ENCODE results near the gene CFAP20DC.
A peak's percentile ranks its signal among the peaks of the same experiment; 100 is the strongest.
"Not testable (repeated sequence)": the region's sequence is repeated elsewhere in the genome, so short reads cannot be mapped to it uniquely, and the experiment has no call there.

CFAP20DC gene

GRCh38 chr3:58864480-58864879 lies 185.3 kb downstream of the CFAP20DC start:
- H3K36me3 ChIP-seq (ENCODE audit: insufficient read depth, low read depth, low read length): no peaks in the 10 kb centered on the region
- H3K4me1 ChIP-seq (ENCODE audit: insufficient read depth, low read length): peaks cover 31% of the 10 kb centered on the region; the same call in 1 of the 2 replicates
- no peak overlapping the region for H3K9ac ChIP-seq (ENCODE audit: low read depth, low read length)
- no peaks in the 10 kb centered on the region for H3K27me3 ChIP-seq (ENCODE audit: insufficient read depth, low read length)
- H3K9me3 ChIP-seq (ENCODE audit: insufficient read depth, low read depth, low read length): no peaks in the 10 kb centered on the region
- H3K4me3 ChIP-seq (ENCODE audit: low read length): no peak overlapping the region
- no peak overlapping the region for H3K27ac ChIP-seq (ENCODE audit: low read length)

DNA sequence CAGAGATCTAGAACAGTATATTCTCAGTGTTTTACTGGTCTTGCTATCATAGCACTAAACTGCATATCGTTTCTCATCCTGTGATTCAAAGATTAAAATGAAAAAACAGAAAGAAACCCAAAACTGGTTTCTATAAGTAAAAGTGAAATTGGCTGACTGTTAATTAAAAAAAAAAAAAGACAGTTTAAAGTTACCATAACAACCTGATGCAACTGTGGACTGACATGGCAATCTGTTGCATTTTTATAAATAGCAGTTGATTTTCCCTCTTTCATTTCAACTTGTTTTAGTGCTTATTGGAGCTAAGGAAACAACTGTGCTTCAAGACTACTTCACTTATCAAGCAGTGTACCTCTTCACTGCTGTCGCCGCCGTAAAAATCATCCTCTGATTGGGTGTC lies 186.6 kb downstream of the CFAP20DC start:
- Histone ChIP-seq H3K36me3 (ENCODE audit: insufficient read depth, low read depth, low read length) (no peaks in the 10 kb centered on the region), H3K9ac (ENCODE audit: low read depth, low read length) (no peak overlapping the region), H3K9me3 (ENCODE audit: insufficient read depth, low read depth, low read length) (no peaks in the 10 kb centered on the region), H3K27ac (ENCODE audit: low read length) (no peak overlapping the region), H3K4me3 (ENCODE audit: low read length) (no peak overlapping the region), H3K27me3 (ENCODE audit: insufficient read depth, low read length) (no peaks in the 10 kb centered on the region), H3K4me1 (ENCODE audit: insufficient read depth, low read length) (peaks cover 31% of the 10 kb centered on the region; the same call in 1 of the 2 replicates)

GRCh38 chr3:58861551-58861950 lies 188.3 kb downstream of the CFAP20DC start:
- Histone ChIP-seq H3K9me3 (ENCODE audit: insufficient read depth, low read depth, low read length) (no peaks in the 10 kb centered on the region), H3K27ac (ENCODE audit: low read length) (no peak overlapping the region), H3K4me1 (ENCODE audit: insufficient read depth, low read length) (peaks cover 19% of the 10 kb centered on the region; the same call in 1 of the 2 replicates), H3K9ac (ENCODE audit: low read depth, low read length) (no peak overlapping the region), H3K27me3 (ENCODE audit: insufficient read depth, low read length) (no peaks in the 10 kb centered on the region), H3K4me3 (ENCODE audit: low read length) (no peak overlapping the region), H3K36me3 (ENCODE audit: insufficient read depth, low read depth, low read length) (no peaks in the 10 kb centered on the region)

- no peak overlapping the region for H3K27ac ChIP-seq (ENCODE audit: low read length)
- H3K36me3 ChIP-seq (ENCODE audit: insufficient read depth, low read depth, low read length): no peaks in the 10 kb centered on the region
- H3K9ac ChIP-seq (ENCODE audit: low read depth, low read length): no peak overlapping the region
- no peaks in the 10 kb centered on the region for H3K27me3 ChIP-seq (ENCODE audit: insufficient read depth, low read length)
- H3K4me3 ChIP-seq (ENCODE audit: low read length): no peak overlapping the region
- H3K4me1 ChIP-seq (ENCODE audit: insufficient read depth, low read length): no peaks in the 10 kb centered on the region
- H3K9me3 ChIP-seq (ENCODE audit: insufficient read depth, low read depth, low read length): no peaks in the 10 kb centered on the region
These were observed 191.7 kb downstream of the CFAP20DC start for GRCh38 chr3:58858126-58858525.

DNA sequence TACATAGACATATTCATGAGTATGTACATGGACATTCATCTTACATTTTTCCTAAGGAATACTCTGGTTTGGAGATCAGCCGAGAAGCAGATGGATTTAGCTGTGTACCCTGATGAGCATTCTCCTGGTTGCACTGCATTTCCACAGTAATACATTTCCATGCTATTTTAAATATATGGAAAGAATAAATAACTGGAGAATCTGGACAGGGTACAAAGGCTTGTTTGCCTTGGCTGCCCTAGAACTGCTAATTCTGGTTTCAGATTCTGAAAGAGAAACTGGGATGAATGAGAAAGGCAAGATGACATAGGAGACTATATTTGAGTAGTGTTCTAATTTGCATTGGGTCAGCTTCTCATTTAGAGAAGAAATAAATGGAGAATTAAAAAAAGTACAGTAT lies 192.4 kb downstream of the CFAP20DC start:
- no peak overlapping the region for H3K9ac ChIP-seq (ENCODE audit: low read depth, low read length)
- no peaks in the 10 kb centered on the region for H3K4me1 ChIP-seq (ENCODE audit: insufficient read depth, low read length)
- H3K9me3 ChIP-seq (ENCODE audit: insufficient read depth, low read depth, low read length): no peaks in the 10 kb centered on the region
- no peak overlapping the region for H3K27ac ChIP-seq (ENCODE audit: low read length)
- H3K36me3 ChIP-seq (ENCODE audit: insufficient read depth, low read depth, low read length): no peaks in the 10 kb centered on the region
- H3K4me3 ChIP-seq (ENCODE audit: low read length): no peak overlapping the region
- no peaks in the 10 kb centered on the region for H3K27me3 ChIP-seq (ENCODE audit: insufficient read depth, low read length)

DNA sequence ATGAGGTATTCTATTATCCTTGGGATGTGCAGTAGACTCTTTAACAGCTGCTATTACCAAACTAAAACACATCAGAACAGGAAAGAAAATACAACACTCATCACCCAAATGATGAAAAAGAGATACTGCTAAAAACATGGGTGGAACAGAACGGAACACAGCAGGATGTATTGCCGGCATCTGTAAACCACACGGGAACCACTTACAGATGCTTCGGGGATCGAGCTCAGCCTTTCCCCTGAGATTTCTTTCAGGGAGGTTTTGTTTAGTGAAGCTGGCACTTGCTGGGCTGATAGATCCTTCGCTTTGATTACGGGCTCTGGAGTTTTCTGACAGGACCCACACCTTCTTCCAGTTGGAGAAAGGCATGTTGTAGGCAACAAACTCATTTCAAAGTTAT lies 201.0 kb downstream of the CFAP20DC start:
- Histone ChIP-seq H3K27ac (ENCODE audit: low read length) (no peak overlapping the region), H3K4me3 (ENCODE audit: low read length) (no peak overlapping the region), H3K36me3 (ENCODE audit: insufficient read depth, low read depth, low read length) (no peaks in the 10 kb centered on the region), H3K4me1 (ENCODE audit: insufficient read depth, low read length) (no peaks in the 10 kb centered on the region), H3K9ac (ENCODE audit: low read depth, low read length) (no peak overlapping the region), H3K9me3 (ENCODE audit: insufficient read depth, low read depth, low read length) (no peaks in the 10 kb centered on the region), H3K27me3 (ENCODE audit: insufficient read depth, low read length) (no peaks in the 10 kb centered on the region)

DNA sequence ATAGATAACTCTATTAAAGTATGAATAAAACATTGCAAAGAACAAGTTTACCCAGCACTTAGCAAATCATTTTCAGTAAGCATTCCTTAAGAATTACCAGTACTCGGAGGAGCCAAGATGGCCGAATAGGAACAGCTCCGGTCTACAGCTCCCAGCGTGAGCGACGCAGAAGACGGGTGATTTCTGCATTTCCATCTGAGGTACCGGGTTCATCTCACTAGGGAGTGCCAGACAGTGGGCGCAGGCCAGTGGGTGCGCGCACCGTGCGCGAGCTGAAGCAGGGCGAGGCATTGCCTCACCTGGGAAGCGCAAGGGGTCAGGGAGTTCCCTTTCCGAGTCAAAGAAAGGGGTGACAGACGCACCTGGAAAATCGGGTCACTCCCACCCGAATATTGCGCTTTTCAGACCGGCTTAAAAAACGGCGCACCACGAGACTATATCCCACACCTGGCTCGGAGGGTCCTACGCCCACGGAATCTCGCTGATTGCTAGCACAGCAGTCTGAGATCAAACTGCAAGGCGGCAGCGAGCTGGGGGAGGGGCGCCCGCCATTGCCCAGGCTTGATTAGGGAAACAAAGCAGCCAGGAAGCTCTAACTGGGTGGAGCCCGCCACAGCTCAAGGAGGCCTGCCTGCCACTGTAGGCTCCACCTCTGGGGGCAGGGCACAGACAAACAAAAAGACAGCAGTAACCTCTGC lies 207.6 kb downstream of the CFAP20DC start:
- not testable (repeated sequence) for H3K9ac ChIP-seq (ENCODE audit: low read depth, low read length); H3K4me1 ChIP-seq (ENCODE audit: insufficient read depth, low read length); H3K27me3 ChIP-seq (ENCODE audit: insufficient read depth, low read length); H3K36me3 ChIP-seq (ENCODE audit: insufficient read depth, low read depth, low read length); H3K9me3 ChIP-seq (ENCODE audit: insufficient read depth, low read depth, low read length); H3K27ac ChIP-seq (ENCODE audit: low read length)
- peak overlapping the region; percentile 56 for H3K4me3 ChIP-seq (ENCODE audit: low read length)

GRCh38 chr3:58840949-58841348 lies 208.9 kb downstream of the CFAP20DC start:
- no peak overlapping the region for H3K9ac ChIP-seq (ENCODE audit: low read depth, low read length)
- no peaks in the 10 kb centered on the region for H3K9me3 ChIP-seq (ENCODE audit: insufficient read depth, low read depth, low read length)
- H3K27me3 ChIP-seq (ENCODE audit: insufficient read depth, low read length): no peaks in the 10 kb centered on the region
- H3K4me3 ChIP-seq (ENCODE audit: low read length): 0 out of 2 replicates have a peak overlapping the region, but pooled peaks have one; percentile 24
- H3K4me1 ChIP-seq (ENCODE audit: insufficient read depth, low read length): no peaks in the 10 kb centered on the region
- H3K36me3 ChIP-seq (ENCODE audit: insufficient read depth, low read depth, low read length): no peaks in the 10 kb centered on the region
- no peak overlapping the region for H3K27ac ChIP-seq (ENCODE audit: low read length)

- H3K27ac ChIP-seq (ENCODE audit: low read length): no peak overlapping the region
- H3K4me1 ChIP-seq (ENCODE audit: insufficient read depth, low read length): no peaks in the 10 kb centered on the region
- no peaks in the 10 kb centered on the region for H3K9me3 ChIP-seq (ENCODE audit: insufficient read depth, low read depth, low read length)
- no peak overlapping the region for H3K4me3 ChIP-seq (ENCODE audit: low read length)
- no peaks in the 10 kb centered on the region for H3K27me3 ChIP-seq (ENCODE audit: insufficient read depth, low read length)
- no peaks in the 10 kb centered on the region for H3K36me3 ChIP-seq (ENCODE audit: insufficient read depth, low read depth, low read length)
- no peak overlapping the region for H3K9ac ChIP-seq (ENCODE audit: low read depth, low read length)
These were observed 209.9 kb downstream of the CFAP20DC start for GRCh38 chr3:58839964-58840363.

DNA sequence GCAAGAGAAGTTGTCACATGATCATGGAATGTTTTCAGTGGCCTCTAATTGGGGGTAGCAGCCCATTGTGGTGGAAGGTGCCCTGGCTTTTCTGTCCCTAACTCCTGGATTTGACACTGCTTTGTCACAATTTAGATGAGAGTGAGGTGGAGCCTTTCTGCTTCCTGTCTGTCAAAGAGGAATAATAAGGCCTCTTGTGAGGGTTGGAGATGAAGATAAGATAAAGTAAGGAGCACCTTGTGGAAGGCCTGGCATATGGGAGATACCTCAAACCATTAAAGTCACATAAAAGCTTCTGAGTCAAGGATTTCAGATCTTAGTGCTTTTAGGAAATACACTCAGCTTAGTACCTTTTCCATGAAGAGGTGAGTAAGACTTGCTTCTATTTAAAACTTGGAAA lies 210.6 kb downstream of the CFAP20DC start:
- H3K4me1 ChIP-seq (ENCODE audit: insufficient read depth, low read length): no peaks in the 10 kb centered on the region

GRCh38 chr3:58837856-58838255 lies 212.0 kb downstream of the CFAP20DC start:
- Histone ChIP-seq H3K36me3 (ENCODE audit: insufficient read depth, low read depth, low read length) (no peaks in the 10 kb centered on the region), H3K4me1 (ENCODE audit: insufficient read depth, low read length) (no peaks in the 10 kb centered on the region), H3K4me3 (ENCODE audit: low read length) (no peak overlapping the region), H3K9ac (ENCODE audit: low read depth, low read length) (no peak overlapping the region), H3K9me3 (ENCODE audit: insufficient read depth, low read depth, low read length) (no peaks in the 10 kb centered on the region), H3K27me3 (ENCODE audit: insufficient read depth, low read length) (no peaks in the 10 kb centered on the region), H3K27ac (ENCODE audit: low read length) (no peak overlapping the region)

More for the DNA sequence above, 210.6 kb downstream of the CFAP20DC start:
- no peaks in the 10 kb centered on the region for H3K9me3 ChIP-seq (ENCODE audit: insufficient read depth, low read depth, low read length)
- no peaks in the 10 kb centered on the region for H3K36me3 ChIP-seq (ENCODE audit: insufficient read depth, low read depth, low read length)
- H3K4me3 ChIP-seq (ENCODE audit: low read length): no peak overlapping the region
- H3K27ac ChIP-seq (ENCODE audit: low read length): no peak overlapping the region
- H3K9ac ChIP-seq (ENCODE audit: low read depth, low read length): no peak overlapping the region
- no peaks in the 10 kb centered on the region for H3K27me3 ChIP-seq (ENCODE audit: insufficient read depth, low read length)

GRCh38 chr3:58837141-58837843 lies 212.5 kb downstream of the CFAP20DC start:
- H3K9me3 ChIP-seq (ENCODE audit: insufficient read depth, low read depth, low read length): no peaks in the 10 kb centered on the region
- no peaks in the 10 kb centered on the region for H3K4me1 ChIP-seq (ENCODE audit: insufficient read depth, low read length)

More at GRCh38 chr3:58837141-58837843, 212.5 kb downstream of the CFAP20DC start:
- H3K27me3 ChIP-seq (ENCODE audit: insufficient read depth, low read length): no peaks in the 10 kb centered on the region
- H3K36me3 ChIP-seq (ENCODE audit: insufficient read depth, low read depth, low read length): no peaks in the 10 kb centered on the region
- H3K4me3 ChIP-seq (ENCODE audit: low read length): no peak overlapping the region
- H3K27ac ChIP-seq (ENCODE audit: low read length): no peak overlapping the region
- no peak overlapping the region for H3K9ac ChIP-seq (ENCODE audit: low read depth, low read length)

Data from iPS-20b (cell line).